EL (cell line): Measurements from ENCODE around the gene FGGY.
A peak's percentile ranks its signal among the peaks of the same experiment; 100 is the strongest.
"Not testable (repeated sequence)": the region's sequence is repeated elsewhere in the genome, so short reads cannot be mapped to it uniquely, and the experiment has no call there.

Source experiments
- DNase-seq: peaks from one replicate; pipeline ENCODE4 v3.0.0-alpha.2; 2016

Gene FGGY

GRCh38 chr1:59453297-59453968, 156.5 kb downstream of the FGGY start:
- no peak for DNase-seq

- DNase-seq, result peak; percentile 73
These were observed 158.3 kb downstream of the FGGY start for GRCh38 chr1:59455206-59455605.

- no peak for DNase-seq
These were observed 160.9 kb downstream of the FGGY start for GRCh38 chr1:59457786-59458185.

GRCh38 chr1:59458884-59459283, 162.0 kb downstream of the FGGY start:
- no peak for DNase-seq

GRCh38 chr1:59462942-59463341, 166.0 kb downstream of the FGGY start:
- not testable (repeated sequence) for DNase-seq

- not testable (repeated sequence) for DNase-seq
These were observed 168.6 kb downstream of the FGGY start for GRCh38 chr1:59465478-59465877.

- DNase-seq, result no peak
These were observed 172.0 kb downstream of the FGGY start for GRCh38 chr1:59468828-59469428.

GRCh38 chr1:59471991-59472570, 175.2 kb downstream of the FGGY start:
- DNase-seq, result not testable (repeated sequence)

- no peak for DNase-seq
These were observed 176.9 kb downstream of the FGGY start for GRCh38 chr1:59473831-59474230.

- DNase-seq, result no peak
These were observed 177.6 kb downstream of the FGGY start for GRCh38 chr1:59474496-59474895.

- no peak for DNase-seq
These were observed 178.8 kb downstream of the FGGY start for GRCh38 chr1:59475737-59476136.

- peak; percentile 68 for DNase-seq
These were observed 180.4 kb downstream of the FGGY start for GRCh38 chr1:59477286-59477685.

GRCh38 chr1:59477867-59478266, 181.0 kb downstream of the FGGY start:
- no peak for DNase-seq

GRCh38 chr1:59478822-59479221, 181.9 kb downstream of the FGGY start:
- no peak for DNase-seq

- no peak for DNase-seq
These were observed 183.4 kb downstream of the FGGY start for GRCh38 chr1:59480188-59480888.

- DNase-seq, result peak; percentile 23
These were observed 185.1 kb downstream of the FGGY start for GRCh38 chr1:59481881-59482505.

- DNase-seq, result no peak
These were observed 186.1 kb downstream of the FGGY start for GRCh38 chr1:59482986-59483385.

GRCh38 chr1:59484096-59484495, 187.2 kb downstream of the FGGY start:
- DNase-seq, result peak; percentile 89

- DNase-seq, result no peak
These were observed 188.3 kb downstream of the FGGY start for GRCh38 chr1:59485171-59485570.

GRCh38 chr1:59485949-59486348, 189.1 kb downstream of the FGGY start:
- DNase-seq, result no peak

GRCh38 chr1:59486615-59487014, 189.7 kb downstream of the FGGY start:
- no peak for DNase-seq

- DNase-seq, result peak; percentile 43
These were observed 190.6 kb downstream of the FGGY start for GRCh38 chr1:59487335-59488031.

- no peak for DNase-seq
These were observed 195.6 kb downstream of the FGGY start for GRCh38 chr1:59492500-59492899.
